ENCODE measurements around the gene SRSF7.

GRCh38 chr2:38747819-38748218, 3.3 kb downstream of the SRSF7 start:
- TF ChIP-seq, protein P1, sequence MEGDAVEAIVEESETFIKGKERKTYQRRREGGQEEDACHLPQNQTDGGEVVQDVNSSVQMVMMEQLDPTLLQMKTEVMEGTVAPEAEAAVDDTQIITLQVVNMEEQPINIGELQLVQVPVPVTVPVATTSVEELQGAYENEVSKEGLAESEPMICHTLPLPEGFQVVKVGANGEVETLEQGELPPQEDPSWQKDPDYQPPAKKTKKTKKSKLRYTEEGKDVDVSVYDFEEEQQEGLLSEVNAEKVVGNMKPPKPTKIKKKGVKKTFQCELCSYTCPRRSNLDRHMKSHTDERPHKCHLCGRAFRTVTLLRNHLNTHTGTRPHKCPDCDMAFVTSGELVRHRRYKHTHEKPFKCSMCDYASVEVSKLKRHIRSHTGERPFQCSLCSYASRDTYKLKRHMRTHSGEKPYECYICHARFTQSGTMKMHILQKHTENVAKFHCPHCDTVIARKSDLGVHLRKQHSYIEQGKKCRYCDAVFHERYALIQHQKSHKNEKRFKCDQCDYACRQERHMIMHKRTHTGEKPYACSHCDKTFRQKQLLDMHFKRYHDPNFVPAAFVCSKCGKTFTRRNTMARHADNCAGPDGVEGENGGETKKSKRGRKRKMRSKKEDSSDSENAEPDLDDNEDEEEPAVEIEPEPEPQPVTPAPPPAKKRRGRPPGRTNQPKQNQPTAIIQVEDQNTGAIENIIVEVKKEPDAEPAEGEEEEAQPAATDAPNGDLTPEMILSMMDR (IDR thresholded peaks at IDR 0.05; ENCODE audit: low read depth, low read length, poor library complexity, severe bottlenecking), result no peak
- no peak for TF ChIP-seq EZH2phosphoT487 (IDR thresholded peaks at IDR 0.05; ENCODE audit: borderline replicate concordance, low read length)

Measured in DOHH2 (cell line).